DMS53 treated with DMSO at 0.1 percent for 48 hours (cell line): ENCODE measurements around the gene REX1BD.

Experiments
- DNase-seq: peaks from one replicate; lab custom pipeline; 2025; ENCODE audit not compliant: unreplicated experiment; lab: John Stamatoyannopoulos, UW

Gene REX1BD

GRCh38 chr19:18612772-18613588, 24.4 kb downstream of the REX1BD start, which contains the start of gene TMEM59L:
TMEM59L (plus strand) TSS chr19:18612870; CDS start chr19:18612959, 89 bp downstream.
- DNase-seq, result no peak

GRCh38 chr19:18613589-18614234, 25.1 kb downstream of the REX1BD start:
- no peak for DNase-seq

- DNase-seq, result no peak
These were observed 27.4 kb downstream of the REX1BD start for GRCh38 chr19:18616023-18616422.

GRCh38 chr19:18617562-18617961, 29.0 kb downstream of the REX1BD start:
- no peak for DNase-seq

DNA sequence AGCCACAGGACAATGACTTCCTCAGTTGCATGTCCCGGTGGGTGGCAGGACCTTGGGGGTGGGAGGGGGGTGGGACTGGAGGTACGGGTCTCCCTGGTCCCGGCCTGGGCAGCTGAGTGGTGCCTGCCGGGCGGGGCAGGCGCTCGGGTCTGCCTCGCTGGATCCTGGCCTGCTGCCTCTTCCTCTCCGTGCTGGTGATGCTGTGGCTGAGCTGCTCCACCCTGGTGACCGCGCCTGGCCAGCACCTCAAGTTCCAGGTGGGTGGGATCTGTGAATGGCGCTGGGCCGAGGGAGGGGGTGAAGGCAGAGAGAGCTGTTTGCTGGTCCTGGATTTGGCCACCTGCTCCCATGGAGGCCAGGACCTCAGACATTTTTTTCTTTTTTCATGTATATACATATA, 29.6 kb downstream of the REX1BD start:
- no peak for DNase-seq

DNA sequence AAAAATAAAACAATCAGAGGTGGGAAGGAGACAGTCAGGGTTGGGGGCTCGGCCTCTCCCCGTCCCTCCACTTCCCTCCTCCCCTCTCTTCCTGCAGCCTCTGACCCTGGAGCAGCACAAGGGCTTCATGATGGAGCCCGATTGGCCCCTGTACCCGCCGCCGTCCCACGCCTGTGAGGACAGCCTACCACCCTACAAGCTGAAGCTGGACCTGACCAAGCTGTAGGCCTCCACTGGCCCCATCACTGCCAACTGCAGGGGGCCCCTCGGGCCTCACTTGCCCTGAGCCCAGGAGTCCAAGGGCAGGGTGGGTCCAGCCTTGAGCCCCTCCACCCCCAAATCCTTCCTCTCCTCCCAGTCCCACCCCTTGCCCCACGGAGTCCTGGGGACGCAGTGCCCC, 31.7 kb downstream of the REX1BD start:
- DNase-seq, result no peak

GRCh38 chr19:18620902-18621301, 32.3 kb downstream of the REX1BD start:
- DNase-seq, result no peak

GRCh38 chr19:18626906-18627305, 38.3 kb downstream of the REX1BD start:
- DNase-seq, result no peak

DNA sequence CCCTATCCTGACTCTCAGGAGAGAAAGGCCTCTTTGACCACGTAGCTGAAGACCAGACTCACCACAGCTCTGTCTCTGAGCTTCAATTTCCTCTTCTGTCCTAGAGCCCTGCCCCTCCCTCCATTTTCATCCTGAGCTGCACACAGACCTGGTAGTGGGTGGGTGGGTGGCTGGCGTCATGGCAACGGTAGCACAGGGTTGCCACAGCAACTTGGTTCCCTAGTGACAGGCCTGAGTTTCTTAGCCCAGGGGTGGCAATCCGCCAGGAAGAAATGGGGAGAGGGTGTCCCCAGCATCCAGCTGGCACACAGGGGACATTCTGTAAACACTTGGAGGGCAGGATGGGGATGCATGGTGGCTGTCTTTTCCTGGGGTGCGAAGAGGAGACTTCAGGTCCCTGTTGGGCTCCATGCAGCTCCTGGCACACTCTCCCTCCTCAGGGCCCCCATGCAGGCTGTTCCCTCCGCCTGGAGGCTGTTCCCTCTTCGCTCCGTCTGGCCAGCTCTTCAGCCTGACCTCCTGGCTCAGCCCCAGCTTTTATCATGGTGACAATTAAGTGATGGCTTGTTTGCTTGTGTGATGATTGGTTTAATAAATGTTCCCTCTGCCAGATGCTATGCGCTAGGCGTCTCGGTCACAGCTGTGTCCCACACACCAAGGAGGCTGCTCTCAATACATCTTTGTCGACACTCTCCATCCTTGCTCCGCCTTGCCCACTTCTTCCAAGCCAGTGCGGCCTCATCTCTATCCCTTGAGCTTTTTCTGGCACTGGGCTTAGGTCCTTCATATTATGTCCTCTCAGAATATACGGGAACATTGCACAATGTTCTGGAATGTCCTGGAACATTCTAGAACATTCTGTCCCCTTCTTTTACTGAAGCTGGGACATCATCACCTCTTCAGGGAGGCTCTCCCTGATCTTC, 40.8 kb downstream of the REX1BD start:
- DNase-seq, result no peak

DNA sequence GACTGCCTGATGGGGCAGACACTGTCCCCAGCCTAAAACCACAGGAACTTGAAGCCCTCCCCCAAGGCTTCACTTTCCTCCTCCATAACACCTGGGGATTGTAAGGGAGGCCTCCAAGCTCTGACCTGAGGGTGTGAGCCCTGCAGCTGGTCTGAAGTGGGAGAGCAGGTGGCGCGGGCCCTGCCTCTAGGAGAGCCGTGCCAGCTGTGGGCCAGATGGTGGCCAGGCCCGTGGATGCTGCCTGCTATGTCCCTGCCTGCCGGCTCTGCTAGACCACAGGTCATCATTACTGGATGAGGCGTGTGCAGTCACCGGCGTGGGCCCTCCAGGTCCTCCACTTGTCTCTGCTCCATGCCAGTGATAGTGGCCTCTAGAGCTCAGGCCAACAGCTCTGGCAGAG, 44.7 kb downstream of the REX1BD start:
- DNase-seq, result peak; percentile 75

DNA sequence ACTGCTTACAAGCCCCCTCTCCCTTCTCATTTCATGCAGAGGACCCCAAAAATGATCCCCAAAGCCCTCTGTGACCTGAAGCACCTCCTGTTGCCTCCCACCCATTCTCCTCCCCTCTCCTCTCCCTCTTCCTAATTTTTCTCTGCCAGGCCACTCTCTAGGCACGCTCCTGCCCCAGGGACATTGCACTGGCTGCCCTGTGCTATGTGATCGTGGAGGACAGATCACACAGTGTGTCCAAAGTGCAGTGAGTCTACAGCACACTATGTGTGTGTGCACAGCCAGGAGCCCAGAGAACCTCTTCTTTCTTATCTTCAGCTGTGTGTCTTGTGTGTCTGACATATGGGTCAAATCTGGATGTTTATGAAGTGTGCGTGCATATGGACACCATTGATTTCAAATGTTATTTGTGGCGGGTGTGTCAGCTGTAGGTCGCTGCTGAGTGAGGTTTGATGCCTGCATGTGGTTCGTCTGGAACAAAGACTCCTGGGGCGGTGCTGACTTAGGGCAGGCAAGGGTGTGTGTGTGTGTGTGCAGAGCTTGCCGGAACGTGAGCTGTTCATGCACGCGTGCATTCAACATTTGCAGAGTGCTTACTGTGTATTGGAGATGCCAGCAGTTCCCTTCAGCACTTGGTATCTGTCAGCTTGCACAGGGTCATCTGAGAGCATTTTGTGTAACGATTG, 46.2 kb downstream of the REX1BD start:
- DNase-seq, result no peak

GRCh38 chr19:18635831-18636182, 47.2 kb downstream of the REX1BD start:
- DNase-seq, result no peak

GRCh38 chr19:18636183-18636968, 47.8 kb downstream of the REX1BD start:
- peak; percentile 85 for DNase-seq

DNA sequence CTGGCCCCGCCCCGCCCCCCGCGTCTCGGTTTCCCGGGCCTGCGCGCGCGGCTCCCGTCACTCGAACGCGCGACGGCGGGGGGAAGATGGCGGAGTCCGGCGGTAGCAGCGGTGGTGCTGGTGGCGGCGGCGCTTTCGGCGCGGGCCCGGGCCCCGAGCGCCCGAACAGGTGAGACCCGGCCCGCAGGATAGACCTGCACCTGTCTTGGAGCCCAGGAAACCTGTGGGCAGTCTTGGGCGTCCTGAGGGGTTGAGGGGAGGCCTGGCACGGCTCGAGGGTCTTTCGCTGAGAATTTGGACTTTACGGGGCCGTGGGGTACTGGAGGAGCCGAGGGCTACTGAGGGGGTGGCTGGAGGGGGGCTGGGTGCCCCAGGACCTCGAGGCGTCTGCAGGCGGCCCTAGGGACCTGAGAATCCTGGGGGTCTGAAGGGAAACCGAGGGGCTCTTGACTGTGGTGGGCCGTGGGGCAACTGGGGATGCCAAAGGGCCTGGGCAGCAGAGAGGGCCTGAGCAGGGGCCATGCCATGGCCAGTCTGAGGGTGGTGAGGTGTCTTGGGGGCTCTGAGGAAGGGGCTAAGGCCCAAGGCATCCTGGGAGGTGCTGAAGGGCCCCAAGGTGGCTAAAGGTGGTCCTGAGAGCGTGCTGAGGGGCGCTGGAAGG, 48.5 kb downstream of the REX1BD start, which contains the start of gene KLHL26:
Gene KLHL26, plus strand, starts transcription at position 60 of the 661 bp plus-strand sequence. Its CDS starts 27 bp downstream, at position 87.
- DNase-seq, result no peak

DNA sequence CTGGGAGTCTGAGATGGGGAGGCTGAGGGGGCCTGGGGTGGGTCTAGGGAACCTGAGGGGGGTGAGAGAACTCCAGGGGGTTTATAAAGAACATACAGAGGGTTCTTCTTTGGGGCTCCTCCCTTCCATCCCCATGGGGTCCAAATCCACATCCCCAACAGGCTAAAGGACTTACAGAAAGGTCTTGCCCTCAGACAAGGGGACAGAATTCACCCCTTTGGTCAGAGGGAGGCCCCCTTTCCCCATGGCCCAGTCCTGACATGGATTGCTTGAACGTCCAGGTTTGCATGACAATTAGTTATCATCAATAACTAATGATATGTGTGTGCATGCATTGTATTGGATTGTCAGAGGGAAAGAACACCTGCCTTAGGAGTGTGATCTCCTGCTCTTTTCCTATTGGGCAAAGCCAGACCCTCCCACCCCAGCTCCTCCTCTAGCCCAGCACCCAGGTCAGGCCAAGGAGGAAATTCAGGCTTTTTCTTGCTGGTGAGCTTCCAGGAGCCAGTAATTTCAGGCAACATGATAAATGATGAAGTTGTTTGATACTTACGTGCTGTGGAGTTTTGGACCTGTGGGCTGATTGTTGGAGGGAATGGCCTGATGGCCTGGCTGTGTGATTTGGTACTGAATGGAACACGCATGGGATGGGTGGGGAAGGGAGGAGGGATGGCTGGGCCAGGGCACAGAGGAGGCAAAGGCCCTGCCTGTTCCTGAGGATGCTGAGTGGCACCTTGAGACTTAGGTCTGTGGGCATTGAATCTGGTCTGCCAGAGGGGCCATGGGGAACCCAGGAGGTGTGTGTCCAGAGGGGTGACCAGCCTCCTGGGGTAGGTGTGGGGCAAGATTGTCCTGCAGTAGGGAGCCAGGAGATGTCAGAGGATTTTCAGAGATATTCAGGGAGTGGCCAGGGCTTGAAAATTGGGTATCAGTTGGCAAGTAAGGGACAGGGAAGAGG, 49.4 kb downstream of the REX1BD start:
- peak; percentile 29 for DNase-seq

DNA sequence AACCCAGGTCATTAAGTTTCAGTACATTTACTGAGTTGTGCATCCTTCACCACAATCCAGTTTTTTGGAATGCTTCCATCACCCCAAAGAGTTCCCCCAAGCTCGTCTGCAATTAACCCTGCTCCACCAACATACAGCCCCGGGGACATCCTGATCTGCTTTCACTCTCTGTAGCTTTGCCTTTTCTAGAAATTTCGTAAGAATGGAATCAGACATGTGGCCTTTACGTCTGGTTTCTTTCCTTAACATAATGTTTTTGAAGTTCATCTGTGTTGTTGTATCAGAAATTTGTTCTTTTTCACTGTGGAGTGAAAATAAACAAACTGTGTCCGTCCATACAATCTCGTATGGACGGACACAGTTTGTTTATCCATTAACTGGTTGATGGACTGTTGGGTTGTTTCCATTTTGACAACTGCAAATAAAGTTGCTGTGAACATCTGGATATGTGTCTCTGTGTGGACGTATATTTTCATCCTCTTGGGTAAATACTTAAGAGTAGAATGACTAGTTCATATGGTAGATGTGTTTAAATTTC, 51.2 kb downstream of the REX1BD start:
- no peak for DNase-seq
